HepG2 (cell line): ENCODE data around the gene PNMA8C. TPM values are rescaled to one million over a fixed set of nuclear protein-coding genes. Genes with fewer than 3 reads are reported as not detected.

Source experiments
- ARID2 ChIP-seq: sonication (generic); formaldehyde crosslinking; IDR thresholded peaks from 2 replicates; pipeline ENCODE4 v1.8.1; 2022; ENCODE audit warnings: mild to moderate bottlenecking, missing genetic modification reagents, borderline replicate concordance
- CENPX ChIP-seq: sonication (generic); formaldehyde crosslinking; IDR thresholded peaks from 2 replicates; pipeline ENCODE4 v1.9.0; 2021; ENCODE audit warnings: mild to moderate bottlenecking, missing genetic modification reagents, moderate library complexity
- FOXK1 ChIP-seq: sonication (generic); formaldehyde crosslinking; IDR thresholded peaks from 2 replicates; pipeline ENCODE4 v1.4.0; 2020; ENCODE audit warnings: low read depth, missing genetic modification reagents, borderline replicate concordance
- FOXP1 ChIP-seq, 2 experiments: fragments of 450-650 bp in 1 of 2; IDR thresholded peaks; 2 replicates each; pipeline ENCODE4 v1.6.1; 2017 to 2018; ENCODE audit warnings: antibody characterized with exemption in 1 of 2
- ISX ChIP-seq: sonication (generic); formaldehyde crosslinking; conservative IDR thresholded peaks from 2 replicates; pipeline ENCODE4 v1.5.0; 2020; ENCODE audit warnings: missing genetic modification reagents
- LCORL ChIP-seq, 2 experiments: fragments of 450-650 bp in 1 of 2; sonication (generic) in 1 of 2; formaldehyde crosslinking in 1 of 2; IDR thresholded peaks; 2 replicates each; pipeline versions ENCODE4 v1.5.0 to v1.6.1; 2017 to 2020; ENCODE audit warnings: antibody characterized with exemption in 1 of 2, missing genetic modification reagents in 1 of 2
- MTA3 ChIP-seq: sonication (generic); formaldehyde crosslinking; IDR thresholded peaks from 2 replicates; pipeline ENCODE4 v1.4.0; 2020; ENCODE audit warnings: missing genetic modification reagents
- NAIF1 ChIP-seq: sonication (generic); formaldehyde crosslinking; IDR thresholded peaks from 2 replicates; pipeline ENCODE4 v1.5.0; 2020; ENCODE audit warnings: mild to moderate bottlenecking, missing genetic modification reagents, borderline replicate concordance
- NFATC3 ChIP-seq: sonication (generic); formaldehyde crosslinking; IDR thresholded peaks from 2 replicates; pipeline ENCODE4 v1.5.1; 2020; ENCODE audit warnings: mild to moderate bottlenecking, missing genetic modification reagents
- NR2F6 ChIP-seq, 2 experiments: IDR thresholded peaks; 2 replicates each; pipeline ENCODE4 v1.6.1; 2016; ENCODE audit warnings: antibody characterized with exemption in 1 of 2, mild to moderate bottlenecking in 1 of 2
- PAWR ChIP-seq: sonication (generic); formaldehyde crosslinking; IDR thresholded peaks from 2 replicates; pipeline ENCODE4 v1.4.0; 2020; ENCODE audit warnings: missing genetic modification reagents, mild to moderate bottlenecking, borderline replicate concordance
- PHF21A ChIP-seq: sonication (generic); formaldehyde crosslinking; IDR thresholded peaks from 2 replicates; pipeline ENCODE4 v1.5.0; 2020; ENCODE audit warnings: mild to moderate bottlenecking, missing genetic modification reagents
- PPARG ChIP-seq: conservative IDR thresholded peaks from 2 replicates; pipeline ENCODE4 v1.6.1; 2016; ENCODE audit warnings: missing biosample characterization, missing genetic modification reagents
- SAP130 ChIP-seq: IDR thresholded peaks from 2 replicates; pipeline ENCODE4 v1.6.1; 2016; ENCODE audit warnings: low read depth
- ZFP90 ChIP-seq: sonication (generic); formaldehyde crosslinking; IDR thresholded peaks from 2 replicates; pipeline ENCODE4 v1.8.0; 2022; ENCODE audit warnings: missing genetic modification reagents, mild to moderate bottlenecking, inconsistent platforms, borderline replicate concordance
- ZNF317 ChIP-seq: sonication (generic); formaldehyde crosslinking; IDR thresholded peaks from 2 replicates; pipeline ENCODE4 v1.5.0; 2020; ENCODE audit warnings: mild to moderate bottlenecking, missing genetic modification reagents
- ZNF343 ChIP-seq: sonication (generic); formaldehyde crosslinking; IDR thresholded peaks from 2 replicates; pipeline ENCODE4 v1.4.0; 2020; ENCODE audit warnings: mild to moderate bottlenecking, missing genetic modification reagents
- ZNF543 ChIP-seq: sonication (generic); formaldehyde crosslinking; IDR thresholded peaks from 2 replicates; pipeline ENCODE4 v1.4.0; 2020; ENCODE audit warnings: mild to moderate bottlenecking, missing genetic modification reagents
- ZNF562 ChIP-seq: sonication (generic); formaldehyde crosslinking; IDR thresholded peaks from 2 replicates; pipeline ENCODE4 v1.8.0; 2022; ENCODE audit warnings: missing genetic modification reagents, borderline replicate concordance
- ZNF678 ChIP-seq: sonication (generic); formaldehyde crosslinking; IDR thresholded peaks from 2 replicates; pipeline ENCODE4 v1.4.0; 2020; ENCODE audit warnings: mild to moderate bottlenecking, missing genetic modification reagents
- ZNF747 ChIP-seq: sonication (generic); formaldehyde crosslinking; IDR thresholded peaks from 2 replicates; pipeline ENCODE4 v1.8.1; 2023; ENCODE audit warnings: missing genetic modification reagents, mild to moderate bottlenecking, borderline replicate concordance
- ZNF768 ChIP-seq: sonication (generic); formaldehyde crosslinking; IDR thresholded peaks from 2 replicates; pipeline ENCODE4 v1.4.0; 2020; ENCODE audit warnings: missing genetic modification reagents
- polyA plus RNA-seq, 8 experiments: library from polyadenylated mRNA; depleted of rRNA in 3 of 8; stranded (reverse) in 7 of 8; unstranded in 1 of 8; fragments of >200 nt; fragmentation: Illumina TruSeq in 4 of 8; extraction: Trizol in 4 of 8; gene quantifications; 2 replicates each; pipeline versions ENCODE4 v1.2.1 to v1.2.3, GENCODE V29; 2011 to 2016; ENCODE audit warnings: low read depth in 4 of 8, missing spikeins in 1 of 8, mixed read lengths in 1 of 8; ENCODE audit not compliant: insufficient read depth in 1 of 8
- total RNA-seq, 5 experiments: library from RNA; depleted of rRNA; stranded (reverse); fragments of >200 nt; fragmentation: Illumina TruSeq; extraction: Trizol; gene quantifications; 2 replicates each; pipeline ENCODE4 v1.2.3, GENCODE V29; 2016; ENCODE audit warnings: low read depth in 1 of 5
- TF ChIP-seq, protein P1 (sequence below): sonication (generic); formaldehyde crosslinking; IDR thresholded peaks from 2 replicates; pipeline ENCODE4 v1.4.0; 2020; ENCODE audit warnings: missing genetic modification reagents, mild to moderate bottlenecking, borderline replicate concordance
- TF ChIP-seq, protein P2 (sequence below): sonication (generic); formaldehyde crosslinking; conservative IDR thresholded peaks from 2 replicates; pipeline ENCODE4 v1.8.0; 2022; ENCODE audit warnings: mild to moderate bottlenecking, moderate library complexity, missing genetic modification reagents

PNMA8C gene
- total and polyA plus RNA-seq, 2 of the 13 experiments (the other 11 are each of a cell fraction or from before 2014, with no cell fraction given): not detected

DNA sequence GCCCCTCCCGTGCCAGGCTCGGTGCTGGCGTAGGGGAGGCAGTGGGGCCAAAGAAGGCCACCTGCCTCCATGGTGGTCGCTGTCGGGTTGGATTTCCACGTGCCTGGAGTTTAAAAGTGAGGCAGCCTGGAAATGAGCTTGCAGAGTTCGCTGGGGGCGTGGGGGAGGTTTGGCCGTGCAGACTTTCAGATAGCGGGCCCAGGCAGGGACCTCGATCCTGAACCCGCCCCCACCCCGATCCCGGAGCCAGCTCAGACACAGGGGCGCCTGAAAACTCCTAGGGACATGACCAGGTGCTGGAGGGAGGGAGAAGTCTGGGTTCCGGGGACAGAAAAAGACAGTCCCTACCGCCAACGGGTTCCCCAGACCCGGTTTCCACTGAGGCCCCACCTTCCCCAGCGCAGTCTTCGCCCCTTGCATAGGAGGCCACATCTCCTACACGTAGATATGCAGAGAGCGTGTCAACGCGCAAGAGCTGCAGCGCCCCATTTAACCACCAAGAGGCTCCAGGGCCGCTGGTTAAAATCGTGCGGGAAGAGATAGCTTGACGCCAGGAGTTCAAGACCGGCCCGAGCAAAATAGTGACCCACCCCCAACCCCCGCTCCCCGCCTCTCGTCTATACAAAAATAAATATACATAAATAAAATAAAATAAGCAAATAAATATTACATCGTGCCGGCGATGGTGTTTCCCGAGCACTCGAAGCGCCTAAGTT, 23.8 kb downstream of the PNMA8C start (continued):
- TF ChIP-seq SAP130 (CRISPR knock-in tag): no peak
- 0 out of 2 replicates have a peak, but pooled peaks have one; percentile 29 for TF ChIP-seq PHF21A (CRISPR knock-in tag)
- no peak for TF ChIP-seq ZNF343 (CRISPR knock-in tag)
- TF ChIP-seq ZNF562 (CRISPR knock-in tag): no peak
- 0 out of 2 replicates have a peak, but pooled peaks have one; percentile 1 for TF ChIP-seq ZNF543 (CRISPR knock-in tag)
- no peak for TF ChIP-seq MTA3 (CRISPR knock-in tag)
- no peak for TF ChIP-seq FOXK1 (CRISPR knock-in tag)
- TF ChIP-seq, protein P1, sequence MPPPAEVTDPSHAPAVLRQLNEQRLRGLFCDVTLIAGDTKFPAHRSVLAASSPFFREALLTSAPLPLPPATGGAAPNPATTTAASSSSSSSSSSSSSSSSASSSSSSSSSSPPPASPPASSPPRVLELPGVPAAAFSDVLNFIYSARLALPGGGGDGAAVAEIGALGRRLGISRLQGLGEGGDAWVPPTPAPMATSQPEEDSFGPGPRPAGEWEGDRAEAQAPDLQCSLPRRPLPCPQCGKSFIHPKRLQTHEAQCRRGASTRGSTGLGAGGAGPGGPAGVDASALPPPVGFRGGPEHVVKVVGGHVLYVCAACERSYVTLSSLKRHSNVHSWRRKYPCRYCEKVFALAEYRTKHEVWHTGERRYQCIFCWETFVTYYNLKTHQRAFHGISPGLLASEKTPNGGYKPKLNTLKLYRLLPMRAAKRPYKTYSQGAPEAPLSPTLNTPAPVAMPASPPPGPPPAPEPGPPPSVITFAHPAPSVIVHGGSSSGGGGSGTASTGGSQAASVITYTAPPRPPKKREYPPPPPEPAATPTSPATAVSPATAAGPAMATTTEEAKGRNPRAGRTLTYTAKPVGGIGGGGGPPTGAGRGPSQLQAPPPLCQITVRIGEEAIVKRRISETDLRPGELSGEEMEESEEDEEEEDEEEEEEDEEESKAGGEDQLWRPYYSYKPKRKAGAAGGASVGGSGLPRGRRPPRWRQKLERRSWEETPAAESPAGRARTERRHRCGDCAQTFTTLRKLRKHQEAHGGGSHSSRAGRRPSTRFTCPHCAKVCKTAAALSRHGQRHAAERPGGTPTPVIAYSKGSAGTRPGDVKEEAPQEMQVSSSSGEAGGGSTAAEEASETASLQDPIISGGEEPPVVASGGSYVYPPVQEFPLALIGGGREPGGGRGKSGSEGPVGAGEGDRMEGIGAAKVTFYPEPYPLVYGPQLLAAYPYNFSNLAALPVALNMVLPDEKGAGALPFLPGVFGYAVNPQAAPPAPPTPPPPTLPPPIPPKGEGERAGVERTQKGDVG (CRISPR knock-in tag): no peak
- TF ChIP-seq ZNF678 (CRISPR knock-in tag): no peak
- 0 out of 2 replicates have a peak, but pooled peaks have one; percentile 14 for TF ChIP-seq ISX (CRISPR knock-in tag)
- TF ChIP-seq ZFP90 (CRISPR knock-in tag): peak; percentile 25; the same call in 1 of the 2 replicates
- TF ChIP-seq PPARG (CRISPR knock-in tag): no peak
- peak; percentile 34; the same call in 1 of the 2 replicates for TF ChIP-seq ZNF768 (CRISPR knock-in tag)
- TF ChIP-seq ZNF317 (CRISPR knock-in tag): 0 out of 2 replicates have a peak, but pooled peaks have one; percentile 45
- 0 out of 2 replicates have a peak, but pooled peaks have one; percentile 25 for TF ChIP-seq PAWR (CRISPR knock-in tag)
- TF ChIP-seq NAIF1 (CRISPR knock-in tag): 0 out of 2 replicates have a peak, but pooled peaks have one; percentile 58
- TF ChIP-seq, protein P2, sequence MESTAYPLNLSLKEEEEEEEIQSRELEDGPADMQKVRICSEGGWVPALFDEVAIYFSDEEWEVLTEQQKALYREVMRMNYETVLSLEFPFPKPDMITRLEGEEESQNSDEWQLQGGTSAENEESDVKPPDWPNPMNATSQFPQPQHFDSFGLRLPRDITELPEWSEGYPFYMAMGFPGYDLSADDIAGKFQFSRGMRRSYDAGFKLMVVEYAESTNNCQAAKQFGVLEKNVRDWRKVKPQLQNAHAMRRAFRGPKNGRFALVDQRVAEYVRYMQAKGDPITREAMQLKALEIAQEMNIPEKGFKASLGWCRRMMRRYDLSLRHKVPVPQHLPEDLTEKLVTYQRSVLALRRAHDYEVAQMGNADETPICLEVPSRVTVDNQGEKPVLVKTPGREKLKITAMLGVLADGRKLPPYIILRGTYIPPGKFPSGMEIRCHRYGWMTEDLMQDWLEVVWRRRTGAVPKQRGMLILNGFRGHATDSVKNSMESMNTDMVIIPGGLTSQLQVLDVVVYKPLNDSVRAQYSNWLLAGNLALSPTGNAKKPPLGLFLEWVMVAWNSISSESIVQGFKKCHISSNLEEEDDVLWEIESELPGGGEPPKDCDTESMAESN: no peak
- no peak for TF ChIP-seq NFATC3 (CRISPR knock-in tag)
- TF ChIP-seq NR2F6 (IDR thresholded peaks at IDR 0.05): no peak; the same call in 1 of the 2 replicates
- 0 out of 2 replicates have a peak, but pooled peaks have one; percentile 7 for TF ChIP-seq NR2F6 (CRISPR knock-in tag; IDR thresholded peaks at IDR 0.05)
- no peak for TF ChIP-seq FOXP1 (IDR thresholded peaks at IDR 0.05)
- TF ChIP-seq FOXP1 (CRISPR knock-in tag; IDR thresholded peaks at IDR 0.05): no peak
- TF ChIP-seq ARID2 (CRISPR knock-in tag): no peak
- TF ChIP-seq LCORL (IDR thresholded peaks at IDR 0.05): no peak
- 0 out of 2 replicates have a peak, but pooled peaks have one; percentile 2 for TF ChIP-seq LCORL (CRISPR knock-in tag; IDR thresholded peaks at IDR 0.05)
- no peak for TF ChIP-seq CENPX (CRISPR knock-in tag)
- TF ChIP-seq ZNF747 (CRISPR knock-in tag): no peak
